CD14-positive monocyte (primary cell): ENCODE results near the gene SYNDIG1. TPM values are rescaled to one million over a fixed set of nuclear protein-coding genes. Genes with fewer than 3 reads are reported as not detected.

Experiments
- DNase-seq, 3 donors: peaks; one replicate each; pipeline ENCODE4 v3.0.0-alpha.2; 2011 to 2022
- H2AFZ ChIP-seq: 2 replicates; pipeline ENCODE4 v1.6.0; 2012; ENCODE audit warnings: mild to moderate bottlenecking, low read depth, low read length, inconsistent platforms; ENCODE audit not compliant: insufficient read depth, poor library complexity, severe bottlenecking
- H3K27ac ChIP-seq, 2 donors: 1 replicate in 1 of 2; 2 replicates in 1 of 2; pipeline ENCODE4 v1.5.1; 2012 to 2013; ENCODE audit warnings: low read length in 2 of 2, control low read depth in 1 of 2, inconsistent platforms in 1 of 2, low read depth in 1 of 2, mild to moderate bottlenecking in 1 of 2
- H3K27me3 ChIP-seq, 2 donors: one replicate each; pipeline versions ENCODE4 v1.6.0 to v1.6.1; 2011 to 2013; ENCODE audit warnings: low read length in 2 of 2; ENCODE audit not compliant: control insufficient read depth in 2 of 2, insufficient read depth in 2 of 2
- H3K36me3 ChIP-seq, 2 donors: replicated peaks in 1 of 2; 1 replicate in 1 of 2; 2 replicates in 1 of 2; pipeline versions ENCODE4 v1.5.1 to v1.6.1; 2012 to 2013; ENCODE audit warnings: low read length in 2 of 2, control low read depth in 1 of 2, inconsistent platforms in 1 of 2, mild to moderate bottlenecking in 1 of 2; ENCODE audit not compliant: insufficient read depth in 2 of 2, control insufficient read depth in 1 of 2
- H3K4me1 ChIP-seq, 2 donors: 1 replicate in 1 of 2; 2 replicates in 1 of 2; pipeline versions ENCODE4 v1.5.1 to v1.6.1; 2012 to 2013; ENCODE audit warnings: low read length in 2 of 2, control low read depth in 1 of 2, inconsistent platforms in 1 of 2, mild to moderate bottlenecking in 1 of 2, moderate library complexity in 1 of 2; ENCODE audit not compliant: insufficient read depth in 2 of 2, control insufficient read depth in 1 of 2
- H3K4me2 ChIP-seq: replicated peaks from 2 replicates; pipeline ENCODE3; 2012; ENCODE audit warnings: low read length, moderate library complexity, mild to moderate bottlenecking; ENCODE audit not compliant: poor library complexity, severe bottlenecking; ENCODE audit errors: extremely low read depth
- H3K4me3 ChIP-seq, 3 experiments: fragments of 200-600 bp in 1 of 3; sonication (generic) in 1 of 3; replicated peaks in 1 of 3; 1 replicate in 2 of 3; 2 replicates in 1 of 3; pipeline ENCODE4 v1.5.1; 2011 to 2013; ENCODE audit warnings: low read length in 3 of 3, mild to moderate bottlenecking in 3 of 3, control low read depth in 2 of 3, low read depth in 2 of 3, inconsistent platforms in 1 of 3, moderate library complexity in 1 of 3
- H3K79me2 ChIP-seq: 2 replicates; pipeline ENCODE4 v1.6.0; 2012; ENCODE audit warnings: mild to moderate bottlenecking, control low read depth, inconsistent platforms, low read length, moderate library complexity; ENCODE audit not compliant: insufficient read depth
- H3K9ac ChIP-seq: 2 replicates; pipeline ENCODE4 v1.6.0; 2017; ENCODE audit warnings: low read length, mild to moderate bottlenecking; ENCODE audit not compliant: insufficient read depth, poor library complexity, severe bottlenecking
- H3K9me3 ChIP-seq, 2 donors: replicated peaks in 1 of 2; 1 replicate in 1 of 2; 2 replicates in 1 of 2; pipeline versions ENCODE4 v1.5.1 to v1.6.1; 2012 to 2013; ENCODE audit warnings: low read length in 2 of 2, control low read depth in 1 of 2; ENCODE audit not compliant: control insufficient read depth in 1 of 2, insufficient read depth in 1 of 2
- H4K20me1 ChIP-seq: 2 replicates; pipeline ENCODE4 v1.6.0; 2012; ENCODE audit warnings: mild to moderate bottlenecking, low read length, control low read depth, moderate library complexity; ENCODE audit not compliant: insufficient read depth
- H3K27ac Mint-ChIP-seq, 7 donors: one replicate each; pipeline ENCODE4 v1.8.0; 2020; ENCODE audit warnings: mild to moderate bottlenecking in 7 of 7, mixed read lengths in 7 of 7, moderate library complexity in 6 of 7, inconsistent platforms in 2 of 7
- H3K27me3 Mint-ChIP-seq, 3 donors: one replicate each; pipeline ENCODE4 v1.8.0; 2021 to 2022; ENCODE audit warnings: low read depth in 3 of 3, mild to moderate bottlenecking in 3 of 3, mixed read lengths in 3 of 3, moderate library complexity in 3 of 3, inconsistent platforms in 1 of 3
- H3K36me3 Mint-ChIP-seq, 2 donors: one replicate each; pipeline ENCODE4 v1.8.0; 2020; ENCODE audit warnings: mixed read lengths in 2 of 2, inconsistent platforms in 1 of 2, mild to moderate bottlenecking in 1 of 2
- H3K4me1 Mint-ChIP-seq: one replicate; pipeline ENCODE4 v1.8.0; 2020; ENCODE audit warnings: mild to moderate bottlenecking, mixed read lengths
- H3K4me3 Mint-ChIP-seq, 2 donors: one replicate each; pipeline ENCODE4 v1.8.0; 2020; ENCODE audit warnings: mild to moderate bottlenecking in 2 of 2, mixed read lengths in 2 of 2, moderate library complexity in 1 of 2
- H3K9me3 Mint-ChIP-seq, 7 donors: one replicate each; pipeline ENCODE4 v1.8.0; 2020 to 2022; ENCODE audit warnings: mixed read lengths in 7 of 7, mild to moderate bottlenecking in 6 of 7, moderate library complexity in 6 of 7, inconsistent platforms in 2 of 7
- WGBS: methylation state at CpG from one replicate; pipeline ENCODE4 v1.1.5; 2013; ENCODE audit warnings: missing lambda C conversion rate; ENCODE audit not compliant: insufficient coverage; 5-methylcytosine and 5-hydroxymethylcytosine counted together
- intact Hi-C, 2 donors: fragments of 100-400 bp; cut with micrococcal nuclease; formaldehyde crosslinking; loops; one replicate each; pipeline versions ENCODE4 v1.15.0 to v1.15.1; 2023
- polyA plus RNA-seq, 3 donors: library from polyadenylated mRNA; depleted of rRNA in 1 of 3; unstranded in 2 of 3; stranded (reverse) in 1 of 3; fragments of 300-500 nt in 2 of 3; fragments of >200 nt in 1 of 3; fragmentation: Illumina TruSeq in 2 of 3; gene quantifications; 1 replicate in 2 of 3; 2 replicates in 1 of 3; pipeline ENCODE4 v1.2.3, GENCODE V29; 2012 to 2021
- TF ChIP-seq, protein P1 (sequence below): fragments of 200-600 bp; IDR thresholded peaks from one replicate; pipeline ENCODE4 v1.8.0; 2022; ENCODE audit warnings: antibody characterized with exemption, mild to moderate bottlenecking

Gene SYNDIG1
- polyA plus RNA-seq, 3 donors = not detected

- TF ChIP-seq, protein P1, sequence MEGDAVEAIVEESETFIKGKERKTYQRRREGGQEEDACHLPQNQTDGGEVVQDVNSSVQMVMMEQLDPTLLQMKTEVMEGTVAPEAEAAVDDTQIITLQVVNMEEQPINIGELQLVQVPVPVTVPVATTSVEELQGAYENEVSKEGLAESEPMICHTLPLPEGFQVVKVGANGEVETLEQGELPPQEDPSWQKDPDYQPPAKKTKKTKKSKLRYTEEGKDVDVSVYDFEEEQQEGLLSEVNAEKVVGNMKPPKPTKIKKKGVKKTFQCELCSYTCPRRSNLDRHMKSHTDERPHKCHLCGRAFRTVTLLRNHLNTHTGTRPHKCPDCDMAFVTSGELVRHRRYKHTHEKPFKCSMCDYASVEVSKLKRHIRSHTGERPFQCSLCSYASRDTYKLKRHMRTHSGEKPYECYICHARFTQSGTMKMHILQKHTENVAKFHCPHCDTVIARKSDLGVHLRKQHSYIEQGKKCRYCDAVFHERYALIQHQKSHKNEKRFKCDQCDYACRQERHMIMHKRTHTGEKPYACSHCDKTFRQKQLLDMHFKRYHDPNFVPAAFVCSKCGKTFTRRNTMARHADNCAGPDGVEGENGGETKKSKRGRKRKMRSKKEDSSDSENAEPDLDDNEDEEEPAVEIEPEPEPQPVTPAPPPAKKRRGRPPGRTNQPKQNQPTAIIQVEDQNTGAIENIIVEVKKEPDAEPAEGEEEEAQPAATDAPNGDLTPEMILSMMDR = no peak
- H3K27ac Mint-ChIP-seq = no peak overlapping the region
Observed at GRCh38 chr20:24670981-24671380, 201.6 kb downstream of the SYNDIG1 start.

GRCh38 chr20:24672181-24672880 is 202.9 kb downstream of the SYNDIG1 start:
- Histone ChIP-seq H3K4me3 (no peak overlapping the region), H4K20me1 (no peaks in the 10 kb centered on the region), H3K9ac (no peak overlapping the region), H3K36me3 (no peaks in the 10 kb centered on the region), H2AFZ (no peak overlapping the region), H3K4me2 (no peak overlapping the region), H3K79me2 (no peaks in the 10 kb centered on the region), H3K9me3 (no peaks in the 10 kb centered on the region), H3K4me1 (no peaks in the 10 kb centered on the region), H3K27ac (no peak overlapping the region), H3K27me3 (no peaks in the 10 kb centered on the region)
- Mint-ChIP-seq H3K36me3 (no peaks in the 10 kb centered on the region), H3K27ac (no peak overlapping the region), H3K4me3 (no peak overlapping the region), H3K4me1 (peaks cover 8% of the 10 kb centered on the region), H3K27me3 (peaks cover 0 to 4% (median 2%) of the 10 kb centered on the region in 3 donors), H3K9me3 (no peaks in the 10 kb centered on the region)
- TF ChIP-seq, protein P1 = no peak
- no peak for DNase-seq
- 95% methylated on average over 6 of the region's 10 CpGs for WGBS
- intact Hi-C loops = no loop called here

More at GRCh38 chr20:24670981-24671380, 201.6 kb downstream of the SYNDIG1 start:
- H3K27me3 Mint-ChIP-seq = peaks cover 0 to 6% (median 2%) of the 10 kb centered on the region in 3 donors
- Histone ChIP-seq H3K27me3 (no peaks in the 10 kb centered on the region), H3K27ac (no peak overlapping the region), H2AFZ (no peak overlapping the region), H3K9ac (no peak overlapping the region), H3K4me1 (no peaks in the 10 kb centered on the region), H4K20me1 (no peaks in the 10 kb centered on the region), H3K4me3 (no peak overlapping the region), H3K9me3 (no peaks in the 10 kb centered on the region), H3K4me2 (no peak overlapping the region), H3K36me3 (no peaks in the 10 kb centered on the region), H3K79me2 (no peaks in the 10 kb centered on the region)
- H3K4me1 Mint-ChIP-seq = peaks cover 8% of the 10 kb centered on the region
- H3K9me3 Mint-ChIP-seq = no peaks in the 10 kb centered on the region
- intact Hi-C loops = no loop called here
- 94% methylated on average over 5 of the region's 5 CpGs for WGBS
- H3K4me3 Mint-ChIP-seq = no peak overlapping the region
- no peak for DNase-seq
- H3K36me3 Mint-ChIP-seq = no peaks in the 10 kb centered on the region
